GM21360 (cell line): ENCODE measurements around the gene DLG4.

ENCODE experiments used
- ATAC-seq: cut with Tn5 transposase; IDR thresholded peaks from one replicate; pipeline ENCODE4 v1.9.1; 2021; ENCODE audit warnings: mild to moderate bottlenecking, moderate library complexity; ENCODE audit not compliant: unreplicated experiment

Gene DLG4

GRCh38 chr17:7233701-7234082, 14.1 kb upstream of the DLG4 start:
- peak; percentile 1 for ATAC-seq

- no peak for ATAC-seq
Observed at GRCh38 chr17:7232114-7232513, 12.5 kb upstream of the DLG4 start.

GRCh38 chr17:7229504-7229903, 9.9 kb upstream of the DLG4 start:
- no peak for ATAC-seq

- ATAC-seq: no peak
Observed at GRCh38 chr17:7228920-7229319, 9.3 kb upstream of the DLG4 start.

GRCh38 chr17:7226721-7227710, 7.4 kb upstream of the DLG4 start:
- no peak for ATAC-seq

- ATAC-seq: no peak
Observed at GRCh38 chr17:7225711-7226331, 6.2 kb upstream of the DLG4 start.

- no peak for ATAC-seq
Observed at GRCh38 chr17:7224661-7225111, 5.0 kb upstream of the DLG4 start.

- ATAC-seq: no peak
Observed at GRCh38 chr17:7224110-7224509, 4.5 kb upstream of the DLG4 start.

GRCh38 chr17:7223375-7223774, 3.7 kb upstream of the DLG4 start:
- ATAC-seq: no peak

- ATAC-seq: no peak
Observed at GRCh38 chr17:7222972-7223292, 3.3 kb upstream of the DLG4 start.

GRCh38 chr17:7222093-7222971, 2.7 kb upstream of the DLG4 start:
- ATAC-seq: no peak

- ATAC-seq: no peak
Observed at GRCh38 chr17:7221278-7222092, 1.8 kb upstream of the DLG4 start.

- no peak for ATAC-seq
Observed at GRCh38 chr17:7220593-7221277, 1.1 kb upstream of the DLG4 start.

GRCh38 chr17:7219229-7219811, 316 bp downstream of the DLG4 start:
- ATAC-seq: no peak

- no peak for ATAC-seq
Observed at GRCh38 chr17:7218758-7219157, 878 bp downstream of the DLG4 start.

GRCh38 chr17:7218166-7218565, 1.5 kb downstream of the DLG4 start:
- ATAC-seq: no peak

- ATAC-seq: no peak
Observed at GRCh38 chr17:7217113-7217987, 2.3 kb downstream of the DLG4 start.

GRCh38 chr17:7216242-7217112, 3.2 kb downstream of the DLG4 start:
- no peak for ATAC-seq
